Heart left ventricle (tissue), 13 donors: Measurements from ENCODE around the gene HDHD2.

Experiments
- POLR2A ChIP-seq, 2 donors: fragments of 450-650 bp; IDR thresholded peaks; one replicate each; pipeline ENCODE4 v1.6.1; 2017; ENCODE audit warnings: antibody characterized with exemption in 2 of 2, mild to moderate bottlenecking in 2 of 2, moderate library complexity in 2 of 2
- TF ChIP-seq, protein P1 (sequence below), 12 donors: fragments of 200-600 bp; sonication (generic) in 4 of 12; IDR thresholded peaks; one replicate each; pipeline versions ENCODE4 v1.5.0 to v1.8.0; 2018 to 2022; ENCODE audit warnings: antibody characterized with exemption in 12 of 12, mild to moderate bottlenecking in 5 of 12
- donor health status: ischemic (EF 13 %, LVEDD 7.1; RV severe dilation, severe dysfunction).
- donor health status: DM: no; HTN: yes; CAD: no.
- donor health status: DM: no; HTN: no; CAD: no.
- donor health status: ischemic (EF 25% LVEDD 6.9; RV normal size, moderate dysfunction).
- donor health status: ischemic (EF 25% LVEDD 5.7; RV mildly dilated, moderate dysfunction).
- donor health status: ischemic (EF 35%, LVEDD 5.7; RV mildly dilated, moderate dysfunction).
- donor health status: nonischemic (EF 11% LVEDD 7.7; RV severe dilation, severe dysfunction).
- donor health status: DM: yes; HTN: yes; CAD: no.
- donor health status: PGD.
- donor health status: ischemic (EF 29% LVEDD 5.4; RV normal size, mild dysfunction).
- donor health status: nonischemic (EF 23%, LVEDD 6.1; RV moderate dilation, normal function).

DNA sequence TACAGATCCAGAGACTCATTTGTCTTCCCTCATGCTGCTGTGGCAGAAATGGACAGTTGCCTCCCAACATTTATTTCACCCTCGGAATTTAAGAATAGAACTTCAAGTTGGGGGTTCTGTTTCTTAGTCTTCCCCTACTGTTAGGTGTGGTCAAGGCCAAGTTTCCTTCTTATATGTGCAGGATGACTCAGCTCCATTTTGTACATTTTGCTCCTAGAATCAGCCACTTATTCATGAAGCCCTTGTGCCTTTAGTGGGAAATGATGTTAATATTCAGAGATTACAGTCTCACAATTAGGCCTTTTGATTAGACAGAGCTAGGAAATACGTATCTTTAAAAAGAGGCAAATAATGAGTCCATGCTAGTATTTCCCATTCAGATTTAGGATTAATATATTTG is 68.7 kb downstream of the HDHD2 start:
- TF ChIP-seq, protein P1, sequence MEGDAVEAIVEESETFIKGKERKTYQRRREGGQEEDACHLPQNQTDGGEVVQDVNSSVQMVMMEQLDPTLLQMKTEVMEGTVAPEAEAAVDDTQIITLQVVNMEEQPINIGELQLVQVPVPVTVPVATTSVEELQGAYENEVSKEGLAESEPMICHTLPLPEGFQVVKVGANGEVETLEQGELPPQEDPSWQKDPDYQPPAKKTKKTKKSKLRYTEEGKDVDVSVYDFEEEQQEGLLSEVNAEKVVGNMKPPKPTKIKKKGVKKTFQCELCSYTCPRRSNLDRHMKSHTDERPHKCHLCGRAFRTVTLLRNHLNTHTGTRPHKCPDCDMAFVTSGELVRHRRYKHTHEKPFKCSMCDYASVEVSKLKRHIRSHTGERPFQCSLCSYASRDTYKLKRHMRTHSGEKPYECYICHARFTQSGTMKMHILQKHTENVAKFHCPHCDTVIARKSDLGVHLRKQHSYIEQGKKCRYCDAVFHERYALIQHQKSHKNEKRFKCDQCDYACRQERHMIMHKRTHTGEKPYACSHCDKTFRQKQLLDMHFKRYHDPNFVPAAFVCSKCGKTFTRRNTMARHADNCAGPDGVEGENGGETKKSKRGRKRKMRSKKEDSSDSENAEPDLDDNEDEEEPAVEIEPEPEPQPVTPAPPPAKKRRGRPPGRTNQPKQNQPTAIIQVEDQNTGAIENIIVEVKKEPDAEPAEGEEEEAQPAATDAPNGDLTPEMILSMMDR (IDR thresholded peaks at IDR 0.05) = no peak
- no peak for TF ChIP-seq POLR2A (IDR thresholded peaks at IDR 0.05)
